GM21423 (cell line): ENCODE measurements around the gene PIGM.

Source experiments
- ATAC-seq: cut with Tn5 transposase; IDR thresholded peaks from one replicate; pipeline ENCODE4 v1.9.1; 2021; ENCODE audit warnings: mild to moderate bottlenecking, moderate library complexity; ENCODE audit not compliant: unreplicated experiment

PIGM gene

GRCh38 chr1:159991513-159991912 is 40.3 kb downstream of the PIGM start:
- ATAC-seq = no peak

GRCh38 chr1:159990005-159990404 is 41.8 kb downstream of the PIGM start:
- ATAC-seq = no peak

GRCh38 chr1:159989581-159989980 is 42.2 kb downstream of the PIGM start:
- no peak for ATAC-seq

GRCh38 chr1:159988006-159988405 is 43.8 kb downstream of the PIGM start:
- ATAC-seq = no peak

- ATAC-seq = no peak
Observed at GRCh38 chr1:159987186-159987585, 44.6 kb downstream of the PIGM start.

- no peak for ATAC-seq
Observed at GRCh38 chr1:159986531-159986930, 45.3 kb downstream of the PIGM start.

- no peak for ATAC-seq
Observed at GRCh38 chr1:159986093-159986492, 45.7 kb downstream of the PIGM start.

- ATAC-seq = no peak
Observed at GRCh38 chr1:159985473-159985872, 46.3 kb downstream of the PIGM start.

- ATAC-seq = no peak
Observed at GRCh38 chr1:159983681-159984080, 48.1 kb downstream of the PIGM start.

- no peak for ATAC-seq
Observed at GRCh38 chr1:159982280-159982679, 49.5 kb downstream of the PIGM start.

- ATAC-seq = no peak
Observed at GRCh38 chr1:159981351-159982055, 50.3 kb downstream of the PIGM start.

- ATAC-seq = no peak
Observed at GRCh38 chr1:159980786-159981185, 51.0 kb downstream of the PIGM start.

GRCh38 chr1:159980076-159980475 is 51.7 kb downstream of the PIGM start:
- ATAC-seq = no peak

GRCh38 chr1:159979257-159979656 is 52.5 kb downstream of the PIGM start:
- ATAC-seq = no peak

- ATAC-seq = no peak
Observed at GRCh38 chr1:159978107-159978398, 53.7 kb downstream of the PIGM start.

- no peak for ATAC-seq
Observed at GRCh38 chr1:159977364-159978106, 54.3 kb downstream of the PIGM start.
